ENCODE results near the gene TSPEAR.
"Not testable (repeated sequence)": the region's sequence is repeated elsewhere in the genome, so short reads cannot be mapped to it uniquely, and the experiment has no call there.

TSPEAR gene

DNA sequence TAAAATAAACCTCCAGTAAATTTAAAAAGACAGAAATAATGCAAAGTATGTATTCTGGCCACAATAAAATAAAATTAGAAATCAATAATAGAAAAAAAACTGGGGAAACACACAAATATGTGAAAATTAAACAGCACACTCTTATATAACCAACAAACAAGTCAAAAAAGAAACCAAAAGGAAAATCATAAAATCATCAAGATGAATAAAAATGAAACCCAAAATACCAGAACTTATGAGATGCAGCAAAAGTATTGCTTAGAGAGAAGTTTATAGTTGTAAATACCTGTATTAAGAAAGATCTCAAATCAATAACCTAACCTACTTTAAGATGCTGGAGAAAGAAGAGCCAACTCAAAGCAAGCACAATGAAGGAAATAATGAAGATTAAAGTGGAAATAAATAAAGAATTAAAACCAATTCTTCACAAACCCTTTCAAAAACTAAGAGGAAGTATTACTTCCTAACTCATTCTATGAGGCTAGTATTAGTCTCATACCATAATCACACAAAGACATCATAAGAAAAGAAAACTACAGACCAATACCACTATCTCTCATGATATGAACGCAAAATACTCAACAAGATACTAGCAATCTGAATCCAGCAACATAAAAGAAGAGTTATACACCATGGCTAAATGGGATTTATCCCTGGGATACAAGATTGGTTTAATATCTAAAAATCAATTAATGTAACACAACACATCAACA is 146.3 kb downstream of the TSPEAR start:
- Mint-ChIP-seq H3K4me1 (ENCODE audit: low read depth) (peaks cover 18% of the 10 kb centered on the region), H3K4me3 (no peak overlapping the region), H3K9me3 (peaks cover 7% of the 10 kb centered on the region), H3K27ac (peak overlapping the region; percentile 31), H3K27me3 (no peaks in the 10 kb centered on the region), H3K36me3 (ENCODE audit: low read depth) (no peaks in the 10 kb centered on the region)

DNA sequence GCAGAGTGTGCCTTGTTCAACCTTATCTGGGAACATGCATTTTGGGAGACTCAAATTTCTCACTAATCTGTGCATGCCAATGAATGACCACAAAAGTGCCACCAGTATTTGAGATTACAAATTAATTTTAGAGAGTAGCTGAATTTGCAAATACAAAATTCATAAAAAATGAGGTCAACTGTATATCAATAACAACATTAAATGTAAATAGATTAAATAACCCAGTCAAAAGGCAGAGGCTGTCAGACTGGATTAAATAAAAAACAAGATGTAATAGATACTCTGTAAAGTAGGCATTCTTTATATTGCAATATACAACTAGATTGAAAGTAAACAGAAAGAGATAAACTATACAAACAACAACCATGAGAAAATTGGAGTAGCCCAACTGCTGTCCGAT is 147.3 kb downstream of the TSPEAR start:
- Mint-ChIP-seq H3K27me3 (no peaks in the 10 kb centered on the region), H3K4me3 (no peak overlapping the region), H3K4me1 (ENCODE audit: low read depth) (peaks cover 18% of the 10 kb centered on the region), H3K27ac (no peak overlapping the region), H3K36me3 (ENCODE audit: low read depth) (no peaks in the 10 kb centered on the region), H3K9me3 (peaks cover 7% of the 10 kb centered on the region)

DNA sequence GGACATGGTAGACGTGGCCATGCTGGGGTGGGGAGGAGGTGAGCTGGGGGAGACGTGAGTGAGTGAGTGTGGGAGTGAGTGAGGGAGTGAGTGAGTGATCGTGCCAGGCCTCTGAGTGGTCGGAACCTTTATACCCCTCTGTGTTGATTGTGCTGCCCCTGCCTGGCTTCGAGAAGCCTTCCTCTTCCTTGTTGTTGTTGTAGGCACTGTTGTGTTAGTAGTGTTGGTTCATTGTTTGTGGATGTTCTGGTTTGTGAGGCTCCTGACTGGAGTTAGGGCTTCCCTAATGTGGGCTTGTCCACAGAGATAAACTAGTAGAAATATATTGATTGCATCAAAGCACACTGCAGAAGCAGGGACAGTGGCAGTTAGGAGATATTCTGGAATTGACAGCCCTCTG is 152.7 kb downstream of the TSPEAR start, which contains the start of gene KRTAP10-3:
Gene KRTAP10-3, minus strand, starts transcription at position 101 of the 400 bp plus-strand sequence. Its CDS starts 80 bp downstream, at position 21.
- Mint-ChIP-seq H3K27ac (no peak within 1 kb of the TSS), H3K9me3 (peaks cover 7% of the 10 kb centered on the region), H3K4me1 (ENCODE audit: low read depth) (no peaks in the 10 kb centered on the region), H3K4me3 (no peak within 1 kb of the TSS), H3K36me3 (ENCODE audit: low read depth) (no peaks in the 10 kb centered on the region), H3K27me3 (no peaks in the 10 kb centered on the region)

DNA sequence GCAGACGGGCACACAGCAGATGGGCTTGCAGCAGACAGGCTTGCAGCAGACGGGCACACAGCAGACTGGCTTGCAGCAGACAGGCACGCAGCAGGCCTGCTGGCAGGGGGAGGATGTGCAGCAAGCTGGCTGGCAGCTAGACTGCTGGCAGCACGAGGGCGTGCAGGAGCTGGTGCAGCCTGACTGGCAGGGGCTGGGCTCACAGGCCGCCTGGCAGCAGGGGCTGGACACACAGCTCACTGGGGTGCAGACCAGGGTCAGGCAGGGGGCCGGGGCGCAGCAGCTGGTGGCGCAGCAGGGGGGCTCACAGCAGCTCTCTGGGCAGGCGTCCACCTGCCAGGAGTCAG is 153.1 kb downstream of the TSPEAR start:
- H3K36me3 Mint-ChIP-seq (ENCODE audit: low read depth); H3K4me1 Mint-ChIP-seq (ENCODE audit: low read depth); H3K27ac Mint-ChIP-seq; H3K4me3 Mint-ChIP-seq; H3K27me3 Mint-ChIP-seq: not testable (repeated sequence)
- H3K9me3 Mint-ChIP-seq = peaks cover 11% of the 10 kb centered on the region

DNA sequence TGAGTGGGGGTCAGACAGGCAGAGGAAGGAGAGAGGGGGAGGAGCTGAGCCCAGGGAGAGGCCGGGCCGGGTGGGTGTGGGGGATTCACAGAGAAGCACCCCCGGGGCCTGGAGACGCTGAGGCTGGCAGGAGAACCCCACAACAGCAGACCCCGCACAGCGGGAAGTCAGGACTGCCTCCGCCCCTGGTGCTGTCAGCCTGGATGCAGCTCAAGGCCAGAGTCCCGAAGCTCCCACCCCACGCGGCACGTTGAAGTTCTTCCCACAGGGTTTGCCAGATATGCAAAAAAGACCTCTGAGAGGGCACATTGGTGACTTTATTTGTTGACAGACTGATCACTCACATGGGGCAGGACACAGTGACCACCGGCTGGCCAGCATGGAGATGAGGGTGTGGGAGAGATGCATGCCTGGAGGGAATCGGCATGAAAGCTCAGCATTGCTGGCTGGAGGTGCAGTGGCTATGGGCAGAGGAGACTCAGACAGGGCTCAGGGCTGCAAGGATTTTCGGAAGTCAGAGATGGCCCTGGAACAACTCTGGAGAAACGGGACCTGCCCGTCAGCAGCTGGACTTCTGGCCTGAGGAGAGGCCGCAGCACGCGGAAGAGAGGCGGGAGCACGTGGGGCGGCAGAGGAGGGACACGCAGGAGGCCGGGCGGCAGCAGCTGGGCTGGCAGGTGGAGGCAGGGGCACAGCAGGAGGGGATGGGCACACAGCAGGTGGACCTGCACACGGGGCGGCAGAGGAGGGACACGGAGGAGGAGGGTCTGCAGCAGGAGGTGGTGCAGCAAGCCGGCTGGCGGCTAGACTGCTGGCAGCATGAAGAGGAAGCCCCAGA is 153.7 kb downstream of the TSPEAR start:
- no peaks in the 10 kb centered on the region for H3K4me1 Mint-ChIP-seq (ENCODE audit: low read depth)
- H3K9me3 Mint-ChIP-seq = peaks cover 16% of the 10 kb centered on the region
- H3K4me3 Mint-ChIP-seq = no peak overlapping the region
- no peaks in the 10 kb centered on the region for H3K36me3 Mint-ChIP-seq (ENCODE audit: low read depth)
- H3K27ac Mint-ChIP-seq = no peak overlapping the region
- H3K27me3 Mint-ChIP-seq = no peaks in the 10 kb centered on the region

DNA sequence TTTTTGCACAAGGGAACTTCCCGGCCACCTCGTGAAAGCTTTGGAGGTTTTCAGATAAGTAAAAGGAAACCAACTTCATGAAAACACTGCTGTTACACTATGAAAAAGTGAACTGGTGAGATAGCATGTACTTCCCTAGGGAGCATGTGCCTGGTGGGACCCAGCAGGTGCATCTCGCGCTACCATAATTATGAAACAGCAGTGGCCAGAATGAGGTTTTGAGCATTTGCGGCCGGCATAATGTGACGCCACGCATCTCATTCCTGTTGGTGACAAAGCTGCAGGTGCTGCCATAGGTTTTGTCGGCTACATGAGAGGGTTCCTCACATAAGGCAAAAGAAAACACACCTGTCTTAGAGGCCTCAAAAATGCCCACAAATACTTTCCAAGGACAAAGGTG is 154.5 kb downstream of the TSPEAR start:
- Mint-ChIP-seq H3K4me1 (ENCODE audit: low read depth) (no peaks in the 10 kb centered on the region), H3K27me3 (no peaks in the 10 kb centered on the region), H3K9me3 (peaks cover 16% of the 10 kb centered on the region), H3K4me3 (no peak overlapping the region), H3K36me3 (ENCODE audit: low read depth) (no peaks in the 10 kb centered on the region), H3K27ac (no peak overlapping the region)

DNA sequence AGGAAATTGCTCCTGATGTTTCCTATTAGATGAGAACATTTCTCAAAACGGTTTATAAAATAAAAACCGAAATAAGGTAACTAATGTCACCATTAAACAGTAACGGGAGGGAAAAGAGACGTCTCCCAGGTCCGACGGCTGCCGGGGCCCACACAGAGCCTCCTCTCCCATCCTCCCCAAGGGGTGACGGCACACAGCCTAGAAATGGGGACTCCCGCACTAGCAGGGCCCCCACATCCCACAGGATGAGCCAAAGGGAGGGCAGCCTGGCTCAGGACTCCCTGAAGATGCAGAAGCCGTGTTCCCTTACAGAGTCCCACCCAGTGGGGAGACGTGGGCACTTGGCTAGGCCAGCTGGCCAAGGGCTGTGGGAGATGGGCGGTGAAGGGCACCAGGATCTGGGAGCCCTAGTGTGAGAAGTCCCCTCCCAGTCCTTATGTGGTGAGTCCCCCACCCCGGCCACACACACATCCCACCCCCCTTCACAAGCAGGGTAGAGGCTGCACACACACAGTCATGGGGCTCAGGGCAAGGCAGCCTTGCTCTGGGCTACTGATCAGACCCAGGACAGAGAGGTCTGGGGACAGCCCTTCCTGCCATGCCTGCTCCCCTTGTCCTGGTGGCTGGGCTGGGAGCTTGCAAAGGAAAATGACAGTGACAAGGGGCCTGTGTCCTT is 156.0 kb downstream of the TSPEAR start:
- Mint-ChIP-seq H3K36me3 (ENCODE audit: low read depth) (peaks cover 4% of the 10 kb centered on the region), H3K9me3 (peaks cover 10% of the 10 kb centered on the region), H3K27ac (no peak overlapping the region), H3K4me3 (no peak overlapping the region), H3K27me3 (no peaks in the 10 kb centered on the region), H3K4me1 (ENCODE audit: low read depth) (no peaks in the 10 kb centered on the region)

DNA sequence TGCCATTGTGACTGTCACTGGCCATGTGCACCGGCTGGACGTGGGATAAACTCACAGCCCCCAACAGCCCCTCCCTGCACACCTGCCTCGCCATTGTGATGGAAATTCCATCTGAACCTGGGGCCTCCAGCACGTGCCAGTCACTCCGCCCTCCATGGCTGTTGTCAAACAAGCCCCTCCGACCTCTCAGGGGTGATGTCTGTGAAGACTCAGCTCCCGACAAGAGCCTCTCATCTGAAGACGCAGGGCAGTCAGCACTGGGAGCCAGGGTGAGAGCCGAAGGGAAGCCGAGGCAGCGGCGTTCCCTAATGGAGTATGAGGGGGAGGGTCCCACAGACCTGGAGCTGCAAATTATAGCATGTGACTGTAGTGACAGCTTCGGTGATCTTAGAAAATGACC is 158.7 kb downstream of the TSPEAR start:
- no peaks in the 10 kb centered on the region for H3K27me3 Mint-ChIP-seq

DNA sequence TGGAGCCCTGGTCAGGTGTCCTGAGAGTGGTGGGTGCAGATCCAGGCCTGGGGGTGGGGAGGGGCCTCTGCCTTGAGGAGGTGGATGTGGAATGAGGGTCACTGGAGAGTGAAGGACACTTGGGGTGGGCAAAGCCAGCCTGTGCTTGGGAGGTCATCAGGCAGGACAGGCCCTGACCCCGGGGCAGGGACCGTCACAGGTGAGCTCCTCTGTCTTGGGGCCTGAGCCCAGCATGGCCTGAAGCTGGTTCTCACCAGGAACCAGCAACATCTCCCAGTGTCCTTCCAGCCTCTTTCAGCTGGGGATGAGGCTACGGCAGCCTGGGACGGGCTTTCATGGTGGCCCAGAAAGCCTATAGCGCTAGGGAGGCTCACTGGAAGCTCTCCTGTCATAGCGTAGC is 159.2 kb downstream of the TSPEAR start:
- no peak overlapping the region for H3K4me3 Mint-ChIP-seq
- no peaks in the 10 kb centered on the region for H3K27me3 Mint-ChIP-seq
- H3K36me3 Mint-ChIP-seq (ENCODE audit: low read depth) = peaks cover 11% of the 10 kb centered on the region
- H3K27ac Mint-ChIP-seq = no peak overlapping the region
- peaks cover 16% of the 10 kb centered on the region for H3K9me3 Mint-ChIP-seq
- H3K4me1 Mint-ChIP-seq (ENCODE audit: low read depth) = peaks cover 19% of the 10 kb centered on the region

More for the DNA sequence above, 158.7 kb downstream of the TSPEAR start:
- peaks cover 13% of the 10 kb centered on the region for H3K4me1 Mint-ChIP-seq (ENCODE audit: low read depth)
- H3K9me3 Mint-ChIP-seq = peaks cover 11% of the 10 kb centered on the region
- H3K36me3 Mint-ChIP-seq (ENCODE audit: low read depth) = peaks cover 5% of the 10 kb centered on the region
- H3K27ac Mint-ChIP-seq = no peak overlapping the region
- H3K4me3 Mint-ChIP-seq = no peak overlapping the region

DNA sequence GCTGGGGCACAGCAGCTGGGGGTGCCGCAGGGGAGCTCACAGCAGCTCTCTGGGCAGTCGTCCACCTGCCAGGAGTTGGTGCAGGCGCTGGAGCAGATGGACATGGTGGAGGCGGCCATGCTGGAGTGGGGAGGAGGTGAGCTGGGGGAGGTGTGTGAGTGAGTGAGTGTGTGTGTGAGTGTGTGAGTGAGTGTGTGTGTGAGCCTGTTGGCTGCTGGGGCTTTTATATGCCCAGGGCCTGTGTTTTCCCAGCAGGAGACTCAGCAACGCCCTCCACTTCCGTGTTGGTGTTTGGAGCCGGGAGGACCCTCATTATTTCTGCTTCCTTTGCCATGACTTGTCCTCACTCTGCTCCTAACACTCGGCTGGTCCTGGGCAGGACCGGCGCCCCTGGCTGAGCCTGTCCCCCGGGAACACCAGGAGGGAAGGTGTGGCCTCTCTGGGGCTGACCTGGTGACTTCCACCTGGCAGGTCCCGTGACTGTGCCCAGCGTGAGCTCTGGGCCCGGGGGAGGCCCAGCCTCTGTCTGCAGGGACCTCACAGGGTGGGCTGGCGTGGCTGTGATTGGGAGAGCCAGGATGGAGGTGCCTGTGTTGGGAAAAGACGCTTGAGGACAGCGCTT is 159.9 kb downstream of the TSPEAR start, which contains the start of gene KRTAP10-2:
Gene KRTAP10-2, minus strand, starts transcription at position 166 of the 622 bp plus-strand sequence. Its CDS starts 47 bp downstream, at position 119.
- no peaks in the 10 kb centered on the region for H3K27me3 Mint-ChIP-seq
- peaks cover 22% of the 10 kb centered on the region for H3K4me1 Mint-ChIP-seq (ENCODE audit: low read depth)
- no peak within 1 kb of the TSS for H3K27ac Mint-ChIP-seq
- H3K36me3 Mint-ChIP-seq (ENCODE audit: low read depth) = peaks cover 17% of the 10 kb centered on the region
- peaks cover 23% of the 10 kb centered on the region for H3K9me3 Mint-ChIP-seq
- H3K4me3 Mint-ChIP-seq = no peak within 1 kb of the TSS

DNA sequence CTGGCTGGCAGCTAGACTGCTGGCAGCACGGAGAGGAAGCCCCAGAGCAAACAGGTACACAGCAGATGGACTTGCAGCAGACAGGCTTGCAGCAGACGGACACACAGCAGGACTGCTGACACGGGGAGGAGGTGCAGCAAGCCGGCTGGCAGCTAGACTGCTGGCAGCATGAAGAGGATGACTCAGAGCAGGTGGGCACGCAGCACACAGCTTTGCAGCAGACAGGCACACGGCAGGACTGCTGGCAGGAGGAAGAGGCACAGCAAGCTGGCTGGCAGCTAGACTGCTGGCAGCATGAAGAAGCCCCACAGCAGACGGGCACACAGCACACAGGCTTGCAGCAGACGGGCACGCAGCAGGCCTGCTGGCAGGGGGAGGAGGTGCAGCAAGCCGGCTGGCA is 160.6 kb downstream of the TSPEAR start:
- Mint-ChIP-seq H3K4me3 (no peak overlapping the region), H3K36me3 (ENCODE audit: low read depth) (peaks cover 18% of the 10 kb centered on the region), H3K27me3 (no peaks in the 10 kb centered on the region), H3K4me1 (ENCODE audit: low read depth) (peaks cover 22% of the 10 kb centered on the region), H3K27ac (no peak overlapping the region), H3K9me3 (peaks cover 24% of the 10 kb centered on the region)

DNA sequence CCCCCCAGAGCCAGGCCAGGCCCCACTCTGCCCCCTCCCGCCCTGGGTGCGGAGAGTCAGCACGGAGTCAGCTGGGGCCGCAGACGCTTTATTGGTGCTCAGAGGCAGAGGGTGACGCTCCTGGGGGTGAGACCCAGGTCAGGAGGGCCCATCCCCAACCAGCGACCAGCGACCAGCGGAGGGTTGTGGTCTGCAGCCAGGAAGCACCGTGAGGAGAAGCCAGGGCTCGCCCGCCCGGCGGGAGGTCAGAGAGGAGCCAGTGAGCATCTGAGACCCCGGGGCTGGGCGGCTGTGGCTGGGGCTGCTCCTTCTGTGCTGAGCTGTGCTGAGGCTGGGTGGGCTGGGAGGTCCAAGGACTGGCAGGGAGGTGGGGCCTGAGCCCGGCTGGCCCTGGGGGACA is 161.1 kb downstream of the TSPEAR start:
- Mint-ChIP-seq H3K36me3 (ENCODE audit: low read depth) (peaks cover 22% of the 10 kb centered on the region), H3K4me1 (ENCODE audit: low read depth) (peaks cover 22% of the 10 kb centered on the region), H3K9me3 (peaks cover 29% of the 10 kb centered on the region)
- H3K27ac Mint-ChIP-seq, H3K4me3 Mint-ChIP-seq, H3K27me3 Mint-ChIP-seq: not testable (repeated sequence)

DNA sequence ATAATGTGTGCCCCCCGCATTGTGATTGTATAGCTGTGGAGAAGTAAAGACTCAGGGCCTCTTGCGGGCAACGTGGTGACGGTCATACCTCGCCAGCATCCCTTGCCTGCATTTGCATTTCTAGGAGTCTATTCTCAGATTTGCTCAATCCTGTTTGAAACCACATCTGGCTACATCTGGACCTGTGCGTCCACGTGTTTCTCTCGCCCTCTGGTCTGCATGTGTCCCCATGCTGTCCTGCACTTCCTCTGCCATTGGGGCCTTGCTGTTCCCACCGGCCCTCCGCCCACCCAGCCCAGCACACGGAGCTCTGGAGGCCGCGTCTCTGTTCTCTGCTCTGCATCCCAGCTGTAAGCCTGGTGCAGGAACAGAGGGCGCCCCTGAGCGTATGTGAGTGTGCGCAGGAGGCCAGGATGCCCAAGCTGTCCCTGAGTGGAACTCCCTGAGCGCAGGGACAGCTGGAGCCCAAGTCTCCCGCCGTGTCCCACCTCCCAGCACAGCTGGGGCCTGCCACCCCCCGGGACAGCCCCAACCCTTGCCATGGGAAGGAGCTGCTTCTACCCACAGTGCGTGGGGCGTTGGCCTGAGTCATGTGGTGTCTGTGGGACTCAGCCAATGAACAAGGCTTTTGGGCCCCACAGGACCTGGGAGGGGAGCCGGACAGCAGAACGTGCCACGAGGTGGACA is 161.7 kb downstream of the TSPEAR start:
- H3K4me1 Mint-ChIP-seq (ENCODE audit: low read depth) = peaks cover 22% of the 10 kb centered on the region
- H3K27me3 Mint-ChIP-seq = no peaks in the 10 kb centered on the region
- H3K27ac Mint-ChIP-seq = no peak overlapping the region
- H3K9me3 Mint-ChIP-seq = peaks cover 30% of the 10 kb centered on the region
- peaks cover 22% of the 10 kb centered on the region for H3K36me3 Mint-ChIP-seq (ENCODE audit: low read depth)
- H3K4me3 Mint-ChIP-seq = no peak overlapping the region

DNA sequence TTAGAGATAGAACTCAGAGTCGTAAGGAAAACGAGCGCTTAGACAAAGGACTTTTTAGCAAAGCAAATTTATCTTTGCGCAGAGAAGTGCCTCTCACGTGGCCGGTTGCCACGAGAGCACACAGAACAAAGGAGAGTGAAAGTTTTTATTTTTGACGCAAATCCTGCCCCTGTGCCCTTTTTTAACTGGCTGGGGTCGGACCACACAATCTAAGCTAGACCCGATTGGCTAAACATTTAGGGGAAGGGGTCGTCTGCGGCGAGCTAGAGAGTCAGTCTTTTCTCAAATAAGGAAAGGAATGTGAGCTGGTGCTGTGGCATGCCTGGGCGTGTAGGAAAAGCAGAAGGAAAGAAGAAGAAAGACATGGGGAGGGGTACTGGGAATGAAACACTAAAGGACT is 162.4 kb downstream of the TSPEAR start:
- H3K4me3 Mint-ChIP-seq = no peak overlapping the region
- H3K27me3 Mint-ChIP-seq = no peaks in the 10 kb centered on the region
- H3K4me1 Mint-ChIP-seq (ENCODE audit: low read depth) = peaks cover 22% of the 10 kb centered on the region
- H3K9me3 Mint-ChIP-seq = peaks cover 30% of the 10 kb centered on the region
- H3K27ac Mint-ChIP-seq = no peak overlapping the region
- H3K36me3 Mint-ChIP-seq (ENCODE audit: low read depth) = peaks cover 22% of the 10 kb centered on the region

Measured in stimulated activated naive CD8-positive, alpha-beta T cell treated with anti-CD3 and anti-CD28 coated beads, Interleukin-15, Interleukin-2, amounts not matched to agents 100 ng/mL and 50 ng/mL, for 24 hours (primary cell).